ENCODE data around the gene KLRC3.
A peak's percentile ranks its signal among the peaks of the same experiment; 100 is the strongest.
"Not testable (repeated sequence)": the region's sequence is repeated elsewhere in the genome, so short reads cannot be mapped to it uniquely, and the experiment has no call there.

Gene KLRC3

GRCh38 chr12:10420334-10420733 is at the start of gene KLRC3:
TSS of gene KLRC3 (minus strand) at chr12:10420595. CDS start at chr12:10420550, 45 bp downstream.
- not testable (repeated sequence) for DNase-seq (ENCODE audit: low read depth in 2 of 2)

GRCh38 chr12:10469701-10470100 is 49.3 kb upstream of the KLRC3 start:
- no peak for DNase-seq (ENCODE audit: low read depth in 2 of 2)

GRCh38 chr12:10466311-10466710 is 45.9 kb upstream of the KLRC3 start:
- no peak for DNase-seq (ENCODE audit: low read depth in 2 of 2)

- no peak for DNase-seq (ENCODE audit: low read depth in 2 of 2)
Measured at GRCh38 chr12:10457760-10458159, 37.4 kb upstream of the KLRC3 start.

- DNase-seq (ENCODE audit: low read depth in 2 of 2): no peak
Measured at GRCh38 chr12:10456856-10457255, 36.5 kb upstream of the KLRC3 start.

- no peak for DNase-seq (ENCODE audit: low read depth in 2 of 2)
Measured at GRCh38 chr12:10455766-10456165, 35.4 kb upstream of the KLRC3 start.

GRCh38 chr12:10454531-10454930 is 34.1 kb upstream of the KLRC3 start:
- DNase-seq (ENCODE audit: low read depth in 2 of 2): no peak

- DNase-seq (ENCODE audit: low read depth in 2 of 2): no peak
Measured at GRCh38 chr12:10453156-10453555, 32.8 kb upstream of the KLRC3 start, which contains the start of gene KLRC1. TSS of gene KLRC1 (minus strand) at chr12:10453377. CDS start at chr12:10451156, 2,221 bp downstream.

GRCh38 chr12:10448236-10448635 is 27.8 kb upstream of the KLRC3 start:
- no peak for DNase-seq (ENCODE audit: low read depth in 2 of 2)

- DNase-seq (ENCODE audit: low read depth in 2 of 2): not testable (repeated sequence)
Measured at GRCh38 chr12:10446052-10446451, 25.7 kb upstream of the KLRC3 start.

- not testable (repeated sequence) for DNase-seq (ENCODE audit: low read depth in 2 of 2)
Measured at GRCh38 chr12:10441144-10441543, 20.7 kb upstream of the KLRC3 start.

- DNase-seq (ENCODE audit: low read depth in 2 of 2): not testable (repeated sequence)
Measured at GRCh38 chr12:10439608-10440274, 19.3 kb upstream of the KLRC3 start.

GRCh38 chr12:10437601-10438000 is 17.2 kb upstream of the KLRC3 start:
- DNase-seq (ENCODE audit: low read depth in 2 of 2): not testable (repeated sequence)

- peak; percentile 3 to 5 for DNase-seq (ENCODE audit: low read depth in 2 of 2)
Measured at GRCh38 chr12:10435816-10436215, 15.4 kb upstream of the KLRC3 start, which contains the start of gene KLRC2. TSS of gene KLRC2 (minus strand) at chr12:10436010. CDS start at chr12:10435986, 24 bp downstream.

GRCh38 chr12:10430623-10431022 is 10.2 kb upstream of the KLRC3 start:
- peak in 1 of 2 experiments; percentile 5 for DNase-seq (ENCODE audit: low read depth in 2 of 2)

- DNase-seq (ENCODE audit: low read depth in 2 of 2): not testable (repeated sequence)
Measured at GRCh38 chr12:10425938-10426337, 5.5 kb upstream of the KLRC3 start.

GRCh38 chr12:10424260-10424899 is 4.0 kb upstream of the KLRC3 start:
- not testable (repeated sequence) for DNase-seq (ENCODE audit: low read depth in 2 of 2)

- not testable (repeated sequence) for DNase-seq (ENCODE audit: low read depth in 2 of 2)
Measured at GRCh38 chr12:10422159-10422558, 1.8 kb upstream of the KLRC3 start.

GRCh38 chr12:10409392-10409791 is 11.0 kb downstream of the KLRC3 start, which contains the start of gene KLRC4:
TSS of gene KLRC4 (minus strand) at chr12:10409757. CDS start at chr12:10409575, 182 bp downstream.
- DNase-seq (ENCODE audit: low read depth in 2 of 2): no peak

GRCh38 chr12:10408842-10409241 is 11.6 kb downstream of the KLRC3 start:
- DNase-seq (ENCODE audit: low read depth in 2 of 2): no peak

- DNase-seq (ENCODE audit: low read depth in 2 of 2): no peak
Measured at GRCh38 chr12:10406725-10407124, 13.7 kb downstream of the KLRC3 start.

GRCh38 chr12:10405294-10405693 is 15.1 kb downstream of the KLRC3 start:
- DNase-seq (ENCODE audit: low read depth in 2 of 2): no peak

GRCh38 chr12:10404798-10405197 is 15.6 kb downstream of the KLRC3 start:
- no peak for DNase-seq (ENCODE audit: low read depth in 2 of 2)

Measured in fibroblast of skin of left quadriceps (primary cell).